HG02759 (cell line): Measurements from ENCODE around the gene PKP4.

ENCODE experiments used
- ATAC-seq: cut with Tn5 transposase; IDR thresholded peaks from one replicate; pipeline ENCODE4 v1.9.1; 2021; ENCODE audit warnings: mild to moderate bottlenecking, moderate library complexity; ENCODE audit not compliant: unreplicated experiment

PKP4 gene

DNA sequence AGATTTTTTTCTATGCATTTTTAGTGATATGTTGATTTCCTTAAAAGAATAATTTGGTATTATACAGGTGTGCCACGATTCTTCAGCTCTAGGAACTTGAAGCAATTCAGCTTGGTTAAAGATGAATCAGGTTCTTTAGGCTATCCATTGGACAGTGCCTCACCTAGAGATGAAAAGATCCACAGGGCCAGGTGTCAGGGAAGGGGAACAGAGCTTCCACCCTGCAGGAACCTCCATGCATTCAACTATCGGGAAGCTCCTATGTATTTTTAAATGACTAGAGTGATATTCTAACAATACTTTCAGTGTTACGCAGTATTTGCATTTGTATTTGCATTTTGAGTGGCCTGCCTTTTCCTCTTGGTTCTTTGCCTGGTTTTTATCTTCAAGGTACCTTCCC is 40.2 kb downstream of the PKP4 start:
- no peak for ATAC-seq

DNA sequence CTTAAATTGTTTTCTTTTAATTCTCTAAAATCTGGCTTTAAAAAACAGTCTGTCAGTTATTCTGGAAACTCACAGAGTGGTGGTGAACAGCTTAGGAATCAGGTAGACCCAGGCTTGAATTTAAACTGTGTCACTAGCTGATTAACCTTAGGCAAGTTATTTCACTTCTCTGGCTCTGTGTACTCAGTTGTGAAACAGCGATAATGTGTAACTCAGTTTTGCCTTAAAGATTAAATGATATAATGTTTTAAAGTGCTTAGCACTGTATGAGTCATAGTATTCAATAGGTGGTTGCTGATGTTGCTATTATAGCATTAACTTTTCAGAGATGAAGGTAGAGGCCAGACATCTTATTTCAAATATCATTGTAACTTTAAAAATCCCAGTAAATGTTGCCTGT is 40.7 kb downstream of the PKP4 start:
- no peak for ATAC-seq

DNA sequence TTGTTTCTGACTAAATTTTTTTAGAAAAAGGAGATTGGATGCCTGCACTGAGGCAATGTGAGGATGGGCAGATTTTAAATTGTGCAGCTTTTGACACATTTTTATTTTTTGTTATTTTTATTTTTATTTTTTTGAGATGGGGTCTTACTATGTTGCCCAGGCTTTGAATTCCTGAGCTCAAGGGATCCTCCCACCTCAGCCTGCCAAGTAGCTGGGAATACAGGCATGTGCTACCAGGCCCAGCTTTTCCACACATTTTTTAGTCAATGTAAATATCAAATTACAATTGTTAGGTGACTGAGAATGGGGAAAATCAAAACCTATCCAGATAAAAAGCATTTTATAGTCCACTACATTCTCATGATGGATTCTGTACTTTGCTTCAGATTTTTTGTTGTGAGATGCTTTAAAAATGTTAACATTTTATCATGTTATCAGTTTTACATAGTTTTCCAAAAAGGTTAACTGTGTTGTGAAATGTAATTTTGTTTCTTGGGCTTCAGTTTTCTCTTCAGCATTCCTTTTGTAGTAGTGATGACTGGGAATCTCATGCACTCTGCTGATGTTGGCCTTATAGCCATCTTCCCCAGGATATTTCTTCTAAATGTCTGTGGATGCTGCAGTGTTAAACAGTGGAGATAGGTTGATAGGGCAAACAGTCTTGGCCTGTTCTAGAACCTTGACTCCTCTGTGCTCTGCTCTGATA is 41.4 kb downstream of the PKP4 start:
- ATAC-seq = no peak

DNA sequence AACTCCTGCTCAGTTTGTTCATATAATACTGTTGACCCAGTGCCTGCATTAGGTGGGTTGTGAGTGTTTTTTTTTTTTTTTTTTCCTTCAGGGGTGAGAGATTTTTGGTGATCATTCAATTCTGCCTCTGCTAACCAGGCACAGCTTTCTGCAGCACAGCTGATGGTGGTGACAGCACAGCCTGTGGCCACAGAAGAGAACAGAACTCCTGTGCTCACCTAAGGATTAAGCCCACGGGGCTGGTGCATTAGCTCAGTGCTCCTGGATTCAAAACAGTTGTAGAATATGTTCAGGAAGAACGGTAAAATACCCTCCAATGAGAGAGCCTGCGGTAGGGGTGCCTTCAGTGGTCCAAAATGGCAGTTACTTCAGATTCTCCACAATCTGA is 42.0 kb downstream of the PKP4 start:
- ATAC-seq = no peak

DNA sequence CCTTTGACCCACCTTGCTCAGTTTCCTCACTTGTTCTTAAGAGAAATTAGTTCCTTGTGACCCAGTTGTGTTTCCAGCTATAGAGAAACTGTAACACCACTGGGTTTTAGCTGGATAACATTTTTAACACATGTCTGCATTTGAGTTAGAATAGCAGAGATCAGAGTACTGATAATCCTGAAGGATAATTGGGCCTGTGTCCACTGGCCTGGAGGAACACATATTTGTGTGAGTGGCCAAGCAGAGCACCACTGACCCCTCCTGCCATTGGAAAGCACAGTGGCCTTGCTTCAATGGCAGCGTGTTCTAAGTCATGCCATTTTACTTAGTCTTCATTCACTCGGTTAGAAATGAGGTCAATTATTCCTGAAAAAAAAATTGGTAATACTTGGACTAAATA is 42.6 kb downstream of the PKP4 start:
- ATAC-seq = no peak

DNA sequence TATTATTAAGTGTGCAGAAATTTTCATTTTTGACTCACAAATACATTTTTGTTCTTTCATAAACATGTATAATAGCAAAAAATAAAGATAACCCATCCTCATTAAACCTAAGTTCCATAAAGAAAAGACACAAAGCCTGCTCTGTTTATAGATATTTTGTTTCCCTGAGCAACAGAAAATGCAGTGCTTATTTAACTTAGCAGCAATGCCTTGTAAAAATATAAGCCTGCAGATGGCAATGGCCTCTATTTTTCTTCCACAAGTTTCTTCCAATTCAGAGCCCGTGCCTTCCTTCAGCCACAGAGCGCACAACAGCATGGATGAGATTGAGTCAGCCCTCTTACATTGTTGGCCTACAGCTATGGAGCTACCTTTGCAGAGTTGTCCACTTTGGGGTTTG is 43.6 kb downstream of the PKP4 start:
- ATAC-seq = no peak

DNA sequence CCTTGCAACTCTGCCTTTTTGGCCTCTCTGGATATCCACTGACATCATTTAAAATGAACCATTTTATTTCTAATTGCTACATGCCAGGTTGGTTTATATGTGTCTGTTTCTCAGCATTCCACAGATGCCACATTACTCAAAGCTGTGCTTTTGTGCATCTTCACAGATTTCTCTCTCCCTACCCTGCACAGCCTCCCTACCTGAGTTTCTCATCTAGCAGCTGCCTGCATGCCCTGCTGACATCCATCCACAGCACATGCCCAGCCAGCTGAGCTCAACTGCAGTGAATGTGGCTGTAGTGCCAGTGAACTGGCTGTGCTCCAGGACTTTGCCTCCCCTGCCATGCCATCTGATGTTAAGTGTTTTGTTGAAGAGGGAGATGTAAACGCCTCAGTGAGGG is 44.5 kb downstream of the PKP4 start:
- no peak for ATAC-seq

DNA sequence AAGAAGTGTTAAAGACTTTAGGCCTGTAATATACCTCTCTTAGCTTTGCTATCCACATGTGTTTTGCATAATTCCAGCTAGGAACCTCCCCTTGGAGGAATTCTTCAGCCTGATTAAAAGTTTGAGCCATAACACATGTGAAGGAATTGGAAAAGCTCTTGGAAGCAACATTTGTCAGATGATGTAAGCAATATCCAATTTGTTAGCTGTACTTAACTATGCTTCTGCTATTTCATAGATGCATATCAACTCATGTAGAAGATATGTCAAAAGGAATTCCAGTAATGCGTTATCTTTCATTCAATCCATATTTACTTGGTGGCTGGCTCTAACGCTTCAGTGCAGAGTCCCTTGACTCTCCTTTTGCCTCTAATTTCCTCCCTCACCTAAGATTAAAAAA is 46.2 kb downstream of the PKP4 start:
- no peak for ATAC-seq

DNA sequence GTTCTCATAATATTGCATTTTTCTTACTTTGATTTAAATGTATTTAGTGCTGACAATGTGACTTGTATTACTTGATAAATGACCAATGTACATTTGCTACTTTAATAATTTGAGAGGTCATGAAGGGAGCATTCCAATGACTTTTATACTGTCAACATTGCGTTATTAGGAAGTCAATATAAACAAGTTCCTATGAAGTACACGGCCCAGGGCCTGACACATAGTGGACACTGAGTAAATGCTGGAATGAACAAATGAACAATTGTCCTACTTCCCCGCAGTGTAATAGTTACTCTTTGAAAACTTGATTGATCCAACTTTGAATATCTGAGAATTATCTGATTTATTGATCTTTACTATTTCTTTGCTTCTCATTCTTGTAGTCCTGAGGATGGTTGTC is 47.3 kb downstream of the PKP4 start:
- ATAC-seq = no peak

DNA sequence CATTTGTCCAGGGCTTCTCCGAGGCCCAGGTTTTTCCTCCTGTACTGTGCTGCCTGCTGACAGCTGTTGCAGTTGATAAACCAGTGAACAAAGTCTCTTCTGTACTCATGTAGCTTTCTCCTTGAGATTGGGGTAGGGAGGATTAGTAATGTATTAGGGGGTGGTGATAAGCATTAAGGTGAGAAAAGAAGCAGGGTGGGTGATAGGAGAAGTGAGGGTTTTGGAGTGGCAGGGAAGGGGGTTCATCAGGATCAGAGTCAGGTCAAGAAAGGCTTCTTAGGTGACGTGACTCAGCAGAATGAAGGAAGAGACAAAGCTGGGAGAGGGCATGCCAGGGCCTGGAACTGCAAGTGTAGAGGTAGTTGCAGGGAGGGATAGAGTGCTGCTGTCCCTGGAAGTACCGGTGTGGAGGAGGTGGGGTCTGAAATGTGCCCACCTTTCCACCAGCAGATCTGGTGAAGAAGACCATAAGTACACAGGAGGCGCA is 48.7 kb downstream of the PKP4 start:
- no peak for ATAC-seq

DNA sequence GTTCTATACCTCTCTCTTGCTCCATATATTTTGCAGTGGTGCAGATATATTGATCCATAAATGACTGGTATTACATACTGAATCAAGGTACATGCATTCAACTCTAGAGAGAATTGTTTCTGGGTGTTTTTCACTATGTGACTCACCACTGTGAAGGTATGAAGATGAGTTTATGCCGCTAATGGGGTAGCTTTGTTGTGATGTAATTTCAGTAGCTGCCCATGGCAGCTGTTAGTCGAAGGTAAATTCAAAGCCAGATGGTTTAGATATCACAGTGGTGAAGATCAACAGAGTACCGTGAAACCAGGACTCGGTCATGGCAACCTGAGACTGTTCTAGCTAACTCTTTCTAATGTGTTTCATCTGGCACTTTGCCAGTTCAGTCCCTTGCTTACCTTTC is 50.4 kb downstream of the PKP4 start:
- peak; percentile 59 for ATAC-seq

DNA sequence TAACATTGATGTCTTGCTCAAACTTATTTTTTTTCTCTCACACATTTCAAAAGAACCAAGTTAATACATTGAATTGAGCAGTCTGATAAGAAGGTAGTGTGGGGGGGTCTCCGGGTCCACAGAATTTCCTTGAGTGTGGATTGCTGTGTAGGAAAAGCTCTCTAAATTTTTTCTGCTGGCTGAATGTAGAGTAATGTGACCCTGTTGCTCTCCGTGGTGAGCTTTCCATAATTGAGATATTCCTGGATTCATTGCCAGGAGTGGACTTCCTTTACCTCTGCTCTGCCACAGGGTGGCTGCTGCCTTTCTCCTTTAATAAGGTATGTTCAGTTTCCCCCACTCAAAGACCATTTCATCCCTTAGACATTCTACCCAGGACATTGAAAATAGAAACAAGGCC is 50.9 kb downstream of the PKP4 start:
- no peak for ATAC-seq

DNA sequence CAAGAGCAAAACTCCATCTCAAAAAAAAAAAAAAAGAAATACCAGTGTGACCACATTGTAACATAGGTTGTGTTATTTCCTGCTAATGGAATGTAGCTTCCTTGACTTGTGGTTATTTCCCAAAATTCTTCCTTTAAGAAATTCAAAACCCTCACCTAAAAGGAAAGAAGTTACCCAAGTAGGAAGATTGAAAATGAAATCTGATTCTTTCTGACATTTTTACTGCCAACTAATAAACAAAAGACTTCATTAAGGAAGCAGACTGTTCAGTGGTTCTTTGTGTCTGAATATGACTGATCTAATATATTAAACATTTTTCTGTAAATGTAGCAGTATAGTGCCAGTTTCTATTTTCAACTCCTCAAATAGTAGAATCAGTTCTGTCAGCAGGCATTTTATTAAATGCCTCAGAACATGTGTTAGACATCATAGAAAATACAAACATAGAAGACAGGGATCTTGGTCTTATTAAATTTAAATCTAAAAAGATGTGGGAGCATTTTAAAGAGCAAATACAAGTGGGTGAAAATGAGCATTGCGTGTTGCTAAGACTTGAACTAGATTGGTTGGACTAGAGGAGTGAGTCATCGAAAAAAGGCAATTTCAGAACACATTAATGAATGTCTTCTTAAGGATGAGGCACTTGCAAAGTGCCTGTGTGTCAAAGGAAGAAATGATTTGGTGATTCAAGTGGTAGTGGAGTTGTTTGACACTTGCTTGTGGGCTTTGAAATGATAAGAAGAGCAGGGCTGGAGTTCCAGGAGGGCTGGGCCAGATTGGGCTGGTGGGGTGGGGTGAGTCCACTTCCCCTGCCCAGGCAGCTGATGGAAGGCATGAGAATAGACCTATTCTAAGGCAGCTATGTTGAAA is 53.4 kb downstream of the PKP4 start:
- no peak for ATAC-seq

DNA sequence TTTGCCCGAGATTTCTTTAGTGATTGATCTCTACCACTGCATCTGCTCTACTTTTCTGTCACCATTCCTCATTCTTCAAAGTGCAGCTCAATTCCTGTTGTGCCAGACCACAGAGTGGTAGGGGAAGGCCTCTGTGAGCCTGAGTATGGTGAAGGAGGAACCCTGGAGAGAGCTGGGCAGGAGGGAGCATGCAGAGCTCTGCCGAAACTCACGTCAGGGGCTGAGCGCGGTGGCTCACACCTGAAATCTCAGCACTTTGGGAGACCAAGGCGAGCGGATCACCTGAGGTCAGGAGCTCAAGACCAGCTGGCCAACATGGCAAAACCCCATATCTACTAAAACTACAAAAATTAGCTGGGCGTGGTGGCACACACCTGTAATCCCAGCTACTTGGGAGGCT is 54.1 kb downstream of the PKP4 start:
- ATAC-seq = no peak

DNA sequence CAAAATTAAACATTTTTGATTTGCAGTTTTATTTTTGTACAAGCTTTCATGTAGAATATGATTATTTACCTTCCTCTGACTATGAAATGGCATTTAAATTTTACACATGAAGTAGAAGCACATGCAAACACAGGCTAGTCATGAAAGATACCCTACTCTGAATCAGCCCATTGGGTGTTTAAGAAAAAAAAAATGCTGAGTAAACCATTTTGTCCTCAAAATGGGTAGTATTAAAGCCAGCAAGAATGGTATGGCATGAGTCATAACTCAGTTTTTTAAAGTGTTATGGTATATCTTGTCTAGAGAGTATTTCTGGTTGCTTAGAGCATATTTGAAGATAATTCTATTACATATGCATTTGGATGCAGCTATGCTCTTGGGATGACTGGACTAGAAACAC is 55.0 kb downstream of the PKP4 start:
- ATAC-seq = no peak

DNA sequence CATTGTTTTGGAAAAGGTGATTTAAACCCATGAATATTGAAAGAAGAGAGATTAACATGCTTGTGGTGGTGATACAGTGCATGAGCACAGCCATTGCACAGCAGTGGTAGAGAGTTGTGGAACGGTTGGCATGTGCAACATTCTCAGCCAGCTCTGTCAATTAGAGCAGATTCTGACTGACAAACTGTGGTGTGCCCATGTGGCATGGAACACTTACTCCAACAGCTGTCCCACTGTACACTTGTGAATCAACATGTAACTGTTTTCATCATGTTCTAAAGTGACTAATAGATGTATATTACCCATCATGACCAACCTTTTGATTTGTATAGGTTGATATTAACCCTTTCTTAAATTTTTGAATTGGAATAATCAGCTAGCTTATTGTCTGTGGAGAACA is 55.6 kb downstream of the PKP4 start:
- ATAC-seq = no peak

DNA sequence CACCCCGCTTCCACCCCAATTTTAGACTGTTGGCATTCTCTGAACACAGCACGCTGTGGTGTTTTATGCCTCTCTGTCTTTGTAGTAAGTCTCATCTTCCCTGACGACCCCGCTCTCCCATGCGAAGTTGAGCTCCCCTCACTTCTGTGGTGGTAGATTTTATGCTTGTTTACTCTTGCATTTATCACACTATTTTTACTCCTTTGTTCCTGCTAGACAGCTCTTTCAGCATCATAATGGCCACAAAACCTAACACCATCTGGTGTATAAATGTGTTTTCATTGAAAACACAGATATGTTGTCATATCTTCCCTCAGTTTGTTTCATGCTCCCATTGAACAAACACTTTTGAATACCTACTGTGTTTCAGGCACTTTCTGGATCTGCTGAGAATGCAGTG is 57.1 kb downstream of the PKP4 start:
- no peak for ATAC-seq

DNA sequence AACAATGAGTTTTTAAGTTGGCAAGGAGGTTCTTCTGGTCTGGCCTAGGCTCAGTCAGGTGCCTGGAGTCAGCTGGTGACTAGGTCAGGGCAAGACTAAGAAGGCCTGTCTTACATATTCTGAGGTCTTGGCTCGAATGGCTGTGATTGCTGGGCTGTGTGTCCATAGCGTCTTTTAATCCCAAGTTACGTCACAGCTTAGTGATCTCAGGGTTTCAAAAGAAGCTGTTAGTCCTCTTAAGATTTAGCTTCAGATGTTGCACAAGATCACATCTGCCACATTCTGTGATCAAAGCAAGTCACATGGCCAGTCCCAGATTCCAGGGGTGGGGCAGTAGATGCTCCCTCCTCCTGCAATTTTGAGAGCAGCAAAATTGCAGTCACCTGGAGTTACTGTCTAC is 61.3 kb downstream of the PKP4 start:
- no peak for ATAC-seq

DNA sequence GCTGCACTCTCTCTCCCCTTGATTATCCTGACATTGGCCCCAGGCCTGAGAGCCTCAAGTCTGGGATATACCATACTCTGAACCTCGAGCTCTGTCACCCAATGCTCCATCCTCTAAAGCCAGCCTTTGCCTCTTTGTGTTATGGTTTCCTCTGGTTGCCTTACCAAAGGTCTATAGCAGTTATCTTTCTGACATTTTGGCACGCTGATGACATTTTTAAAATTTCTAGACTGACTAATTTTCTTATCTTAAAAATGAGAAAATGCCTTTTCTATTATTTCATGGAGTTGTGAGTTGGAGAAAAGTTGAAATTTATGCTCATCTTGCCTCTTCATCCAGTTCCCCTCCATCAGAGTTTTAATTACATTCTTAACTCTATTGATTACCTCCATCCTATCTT is 62.7 kb downstream of the PKP4 start:
- no peak for ATAC-seq

DNA sequence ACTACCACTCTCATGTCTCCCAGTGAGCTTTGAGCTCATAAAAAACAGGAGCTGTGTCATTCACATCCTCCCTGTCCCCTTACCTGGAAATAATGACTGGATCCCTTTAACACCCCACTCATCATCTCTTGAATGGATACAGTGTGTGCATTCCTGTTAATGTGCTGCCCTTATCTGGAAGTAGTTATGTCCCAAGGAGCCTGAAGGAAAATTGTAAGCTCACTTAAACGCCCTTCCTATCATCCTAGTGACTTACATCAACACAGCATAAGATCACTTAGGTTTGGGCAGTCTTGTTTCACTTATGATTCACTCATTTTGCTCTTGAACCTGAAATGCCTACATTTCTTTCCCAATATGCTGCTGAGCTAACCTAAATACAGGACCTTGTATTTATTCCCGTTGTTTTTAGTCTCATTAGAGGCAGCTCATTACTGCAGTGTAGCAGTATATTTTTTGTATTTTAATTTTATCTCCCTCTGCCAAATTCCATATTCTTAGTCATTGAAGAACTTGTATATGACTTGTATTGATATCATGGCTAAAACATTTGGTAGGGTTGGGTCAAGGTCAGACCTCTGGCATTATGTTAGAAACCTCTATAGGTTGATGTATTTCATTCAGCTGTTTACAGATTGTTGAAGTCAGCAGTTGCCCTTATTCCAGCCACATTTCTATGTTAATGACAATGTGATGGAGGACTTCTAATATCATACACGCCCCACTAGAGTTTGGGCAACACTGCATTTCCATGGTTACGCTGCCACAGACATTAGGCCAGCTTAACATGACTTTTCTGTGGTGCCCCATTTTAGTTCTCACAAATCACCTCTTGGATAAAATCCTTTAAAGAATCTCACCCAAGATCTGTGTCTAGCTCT is 72.9 kb downstream of the PKP4 start:
- no peak for ATAC-seq

DNA sequence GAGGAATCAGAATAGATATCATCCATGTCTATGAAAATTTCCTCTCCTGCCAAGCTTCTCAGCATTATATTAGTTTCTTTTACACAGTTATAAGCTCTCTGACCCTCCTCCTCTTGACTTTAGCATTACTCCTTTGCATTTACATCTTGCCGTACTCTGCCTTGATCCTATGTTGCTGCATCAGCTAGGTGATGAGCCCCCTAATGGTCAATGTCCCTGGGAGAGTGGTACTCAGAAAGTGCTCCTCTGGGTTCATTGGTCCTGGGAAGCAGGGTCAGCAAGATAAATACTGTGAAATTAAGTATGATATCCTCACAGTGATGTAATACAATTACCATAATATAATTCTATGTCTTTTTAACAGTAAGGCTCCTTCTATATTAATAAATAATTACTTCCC is 74.1 kb downstream of the PKP4 start:
- ATAC-seq = no peak
